Stimulated activated naive CD8-positive, alpha-beta T cell treated with anti-CD3 and anti-CD28 coated beads, Interleukin-15, Interleukin-2, amounts not matched to agents 100 ng/mL and 50 ng/mL, for 24 hours (primary cell): Measurements from ENCODE around the gene ASB6.

Source experiments
- H3K27ac Mint-ChIP-seq: one replicate; pipeline ENCODE4 v1.8.0; 2021; ENCODE audit warnings: mild to moderate bottlenecking, mixed read lengths
- H3K27me3 Mint-ChIP-seq: one replicate; pipeline ENCODE4 v1.8.0; 2021; ENCODE audit warnings: mixed read lengths
- H3K36me3 Mint-ChIP-seq: one replicate; pipeline ENCODE4 v1.8.0; 2021; ENCODE audit warnings: low read depth, mixed read lengths
- H3K4me1 Mint-ChIP-seq: one replicate; pipeline ENCODE4 v1.8.0; 2021; ENCODE audit warnings: low read depth, mixed read lengths
- H3K4me3 Mint-ChIP-seq: one replicate; pipeline ENCODE4 v1.8.0; 2021; ENCODE audit warnings: mild to moderate bottlenecking, mixed read lengths
- H3K9me3 Mint-ChIP-seq: one replicate; pipeline ENCODE4 v1.8.0; 2021; ENCODE audit warnings: mixed read lengths

ASB6 gene

GRCh38 chr9:129586685-129587084 is 55.3 kb downstream of the ASB6 start:
- Mint-ChIP-seq H3K27ac (no peak overlapping the region), H3K4me1 (peaks cover 26% of the 10 kb centered on the region), H3K27me3 (no peaks in the 10 kb centered on the region), H3K36me3 (no peaks in the 10 kb centered on the region), H3K9me3 (no peaks in the 10 kb centered on the region), H3K4me3 (no peak overlapping the region)

GRCh38 chr9:129586245-129586644 is 55.7 kb downstream of the ASB6 start:
- H3K27ac Mint-ChIP-seq = no peak overlapping the region
- no peak overlapping the region for H3K4me3 Mint-ChIP-seq
- H3K9me3 Mint-ChIP-seq = no peaks in the 10 kb centered on the region
- H3K27me3 Mint-ChIP-seq = no peaks in the 10 kb centered on the region
- no peaks in the 10 kb centered on the region for H3K36me3 Mint-ChIP-seq
- peaks cover 26% of the 10 kb centered on the region for H3K4me1 Mint-ChIP-seq

- H3K9me3 Mint-ChIP-seq = no peaks in the 10 kb centered on the region
- H3K4me3 Mint-ChIP-seq = no peak overlapping the region
- no peaks in the 10 kb centered on the region for H3K27me3 Mint-ChIP-seq
- H3K27ac Mint-ChIP-seq = no peak overlapping the region
- H3K4me1 Mint-ChIP-seq = peaks cover 35% of the 10 kb centered on the region
- H3K36me3 Mint-ChIP-seq = no peaks in the 10 kb centered on the region
Observed at GRCh38 chr9:129585352-129585751, 56.6 kb downstream of the ASB6 start.
